ENCODE results near the gene REPS2. TPM values are rescaled to one million over a fixed set of nuclear protein-coding genes. Genes with fewer than 3 reads are reported as not detected.

The REPS2 gene
- total RNA-seq, 2 experiments from 2014 or later, result 0.41 to 4.0 TPM

DNA sequence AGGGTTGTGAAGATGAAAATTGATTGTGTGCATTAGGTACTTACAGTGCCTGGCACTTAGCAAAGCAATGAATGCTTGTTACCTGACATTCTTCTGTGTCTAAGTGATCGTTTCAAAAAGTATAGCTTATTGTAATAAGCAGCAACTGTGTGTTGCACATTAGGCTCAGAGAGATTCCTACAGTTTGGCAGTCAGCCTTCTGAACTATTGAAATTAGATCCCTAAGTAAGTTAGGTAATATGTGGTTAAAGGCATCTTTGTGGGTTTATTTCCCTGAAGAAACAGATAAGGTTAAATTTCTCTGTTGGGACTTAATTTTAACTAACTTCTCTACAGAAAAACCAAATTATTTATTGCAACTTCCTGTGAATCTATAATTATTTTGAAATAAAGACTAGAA is 93.4 kb downstream of the REPS2 start:
- Histone ChIP-seq H3K4me2 (ENCODE audit: low read length) (no peak overlapping the region), H3K36me3 (ENCODE audit: insufficient read depth, low read length) (no peaks in the 10 kb centered on the region), H2AFZ (ENCODE audit: low read length) (no peak overlapping the region), H3K4me3 (ENCODE audit: low read depth, low read length, poor library complexity, severe bottlenecking) (no peak overlapping the region), H3K9me3 (ENCODE audit: low read length) (no peaks in the 10 kb centered on the region), H3K9me2 (ENCODE audit: insufficient read depth, low read length) (no peaks in the 10 kb centered on the region), H3K79me2 (ENCODE audit: insufficient read depth, low read depth, low read length) (no peaks in the 10 kb centered on the region), H3K4me1 (ENCODE audit: insufficient read depth, low read length, poor library complexity, severe bottlenecking) (no peaks in the 10 kb centered on the region), H4K20me1 (ENCODE audit: insufficient read depth, low read length) (no peaks in the 10 kb centered on the region), H3K27ac (ENCODE audit: low read depth, low read length, poor library complexity, severe bottlenecking) (no peak overlapping the region)
- DNase-seq (ENCODE audit: low spot score), result no peak
- BruUV-seq (replicated peaks), result no TSS peak
- intact Hi-C loops (cut with micrococcal nuclease; ENCODE audit: unreplicated experiment), result no loop called here
- ChIA-PET POLR2A (interaction anchor here (0.6 kb wide), 1 partner anchor 184 kb away, joined by 9 read pairs; no protein-coding TSS in a partner anchor), CTCF (ENCODE audit: unreplicated experiment) (no interaction called here)
- no peak for TF ChIP-seq EZH2phosphoT487 (IDR thresholded peaks at IDR 0.05; ENCODE audit: borderline replicate concordance, low read depth, low read length)
- TF ChIP-seq, protein P1, sequence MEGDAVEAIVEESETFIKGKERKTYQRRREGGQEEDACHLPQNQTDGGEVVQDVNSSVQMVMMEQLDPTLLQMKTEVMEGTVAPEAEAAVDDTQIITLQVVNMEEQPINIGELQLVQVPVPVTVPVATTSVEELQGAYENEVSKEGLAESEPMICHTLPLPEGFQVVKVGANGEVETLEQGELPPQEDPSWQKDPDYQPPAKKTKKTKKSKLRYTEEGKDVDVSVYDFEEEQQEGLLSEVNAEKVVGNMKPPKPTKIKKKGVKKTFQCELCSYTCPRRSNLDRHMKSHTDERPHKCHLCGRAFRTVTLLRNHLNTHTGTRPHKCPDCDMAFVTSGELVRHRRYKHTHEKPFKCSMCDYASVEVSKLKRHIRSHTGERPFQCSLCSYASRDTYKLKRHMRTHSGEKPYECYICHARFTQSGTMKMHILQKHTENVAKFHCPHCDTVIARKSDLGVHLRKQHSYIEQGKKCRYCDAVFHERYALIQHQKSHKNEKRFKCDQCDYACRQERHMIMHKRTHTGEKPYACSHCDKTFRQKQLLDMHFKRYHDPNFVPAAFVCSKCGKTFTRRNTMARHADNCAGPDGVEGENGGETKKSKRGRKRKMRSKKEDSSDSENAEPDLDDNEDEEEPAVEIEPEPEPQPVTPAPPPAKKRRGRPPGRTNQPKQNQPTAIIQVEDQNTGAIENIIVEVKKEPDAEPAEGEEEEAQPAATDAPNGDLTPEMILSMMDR (conservative IDR thresholded peaks at IDR 0.05; ENCODE audit: low read length), result no peak

DNA sequence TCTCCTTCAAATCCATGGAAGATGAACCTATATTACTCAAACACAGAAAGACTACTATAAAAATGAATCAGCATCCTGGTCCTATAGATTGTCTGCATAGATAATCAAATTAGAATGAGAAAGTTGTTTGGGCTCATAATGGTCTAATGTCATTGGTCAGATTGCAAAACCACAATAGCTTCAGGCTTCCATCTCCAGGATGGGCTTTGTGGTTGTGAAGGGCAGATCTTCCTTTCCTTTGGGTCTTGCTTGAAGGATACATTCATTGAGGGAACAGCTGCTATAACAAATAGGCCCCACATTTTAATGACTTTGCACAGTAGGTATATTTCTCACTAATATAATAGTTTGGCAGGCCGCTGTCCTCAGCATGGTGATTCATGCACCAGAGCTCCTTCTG is 94.3 kb downstream of the REPS2 start:
- Histone ChIP-seq H3K9me2 (ENCODE audit: insufficient read depth, low read length) (no peaks in the 10 kb centered on the region), H3K9me3 (ENCODE audit: low read length) (no peaks in the 10 kb centered on the region), H3K4me3 (ENCODE audit: low read depth, low read length, poor library complexity, severe bottlenecking) (no peak overlapping the region), H3K27ac (ENCODE audit: low read depth, low read length, poor library complexity, severe bottlenecking) (no peak overlapping the region), H4K20me1 (ENCODE audit: insufficient read depth, low read length) (no peaks in the 10 kb centered on the region), H3K4me1 (ENCODE audit: insufficient read depth, low read length, poor library complexity, severe bottlenecking) (no peaks in the 10 kb centered on the region), H2AFZ (ENCODE audit: low read length) (no peak overlapping the region), H3K36me3 (ENCODE audit: insufficient read depth, low read length) (no peaks in the 10 kb centered on the region), H3K79me2 (ENCODE audit: insufficient read depth, low read depth, low read length) (no peaks in the 10 kb centered on the region), H3K4me2 (ENCODE audit: low read length) (no peak overlapping the region)
- ChIA-PET CTCF (ENCODE audit: unreplicated experiment) (no interaction called here), POLR2A (no interaction called here)
- BruUV-seq (replicated peaks), result no TSS peak
- intact Hi-C loops (cut with micrococcal nuclease; ENCODE audit: unreplicated experiment), result no loop called here
- no peak for DNase-seq (ENCODE audit: low spot score)
- TF ChIP-seq, protein P1 (conservative IDR thresholded peaks at IDR 0.05; ENCODE audit: low read length), result no peak
- TF ChIP-seq EZH2phosphoT487 (IDR thresholded peaks at IDR 0.05; ENCODE audit: borderline replicate concordance, low read depth, low read length), result no peak

DNA sequence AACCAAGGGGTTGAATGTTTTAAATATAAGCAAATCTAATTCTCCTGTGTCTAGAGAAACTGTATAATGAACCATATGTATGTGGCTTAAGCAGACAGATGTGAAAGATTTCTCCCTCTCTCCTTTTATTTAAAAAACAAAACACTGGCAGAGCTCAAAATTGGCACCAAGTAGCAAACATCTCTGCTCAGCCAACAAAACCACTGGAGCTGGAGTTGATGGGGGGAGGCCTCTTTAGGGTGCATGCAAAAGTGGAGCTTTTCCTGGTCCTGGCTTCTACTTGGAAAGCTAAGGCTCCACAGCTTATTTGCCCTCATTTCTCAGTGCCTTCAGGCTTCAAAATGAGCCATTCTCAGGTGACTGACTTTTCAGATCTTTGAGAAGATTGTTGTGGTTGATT is 95.6 kb downstream of the REPS2 start:
- Histone ChIP-seq H4K20me1 (ENCODE audit: insufficient read depth, low read length) (no peaks in the 10 kb centered on the region), H3K36me3 (ENCODE audit: insufficient read depth, low read length) (no peaks in the 10 kb centered on the region), H3K4me3 (ENCODE audit: low read depth, low read length, poor library complexity, severe bottlenecking) (no peak overlapping the region), H3K4me1 (ENCODE audit: insufficient read depth, low read length, poor library complexity, severe bottlenecking) (peaks cover 3% of the 10 kb centered on the region), H3K27ac (ENCODE audit: low read depth, low read length, poor library complexity, severe bottlenecking) (no peak overlapping the region), H2AFZ (ENCODE audit: low read length) (no peak overlapping the region), H3K9me2 (ENCODE audit: insufficient read depth, low read length) (no peaks in the 10 kb centered on the region), H3K4me2 (ENCODE audit: low read length) (no peak overlapping the region), H3K79me2 (ENCODE audit: insufficient read depth, low read depth, low read length) (no peaks in the 10 kb centered on the region), H3K9me3 (ENCODE audit: low read length) (no peaks in the 10 kb centered on the region)
- CTCF ChIA-PET (ENCODE audit: unreplicated experiment), result no interaction called here
- TF ChIP-seq EZH2phosphoT487 (IDR thresholded peaks at IDR 0.05; ENCODE audit: borderline replicate concordance, low read depth, low read length), result no peak
- TF ChIP-seq, protein P1 (conservative IDR thresholded peaks at IDR 0.05; ENCODE audit: low read length), result no peak
- intact Hi-C loops (cut with micrococcal nuclease; ENCODE audit: unreplicated experiment), result no loop called here
- no TSS peak for BruUV-seq (replicated peaks)
- DNase-seq (ENCODE audit: low spot score), result no peak
- POLR2A ChIA-PET, result interaction anchor here (0.6 to 1.8 kb wide), 3 partner anchors 16 to 160 kb away, joined by 3 to 7 read pairs (median 3); no protein-coding TSS in a partner anchor
